Stimulated activated CD4-positive, alpha-beta T cell treated with anti-CD3 and anti-CD28 coated beads, Interleukin-4, amount 100 ng/mL, for 48 hours (primary cell): ENCODE data around the gene PDE4D.

Source experiments
- DNase-seq, 2 donors: peaks; one replicate each; pipeline ENCODE4 v3.0.0-alpha.2; 2020; ENCODE audit warnings: low read depth in 2 of 2

PDE4D gene

GRCh38 chr5:59178071-59178470, 715.5 kb downstream of the PDE4D start:
- no peak for DNase-seq

- DNase-seq = no peak
Measured at GRCh38 chr5:59177644-59178043, 715.9 kb downstream of the PDE4D start.

GRCh38 chr5:59174248-59174844, 719.2 kb downstream of the PDE4D start:
- DNase-seq = no peak

- no peak for DNase-seq
Measured at GRCh38 chr5:59173578-59173977, 719.9 kb downstream of the PDE4D start.

- DNase-seq = no peak
Measured at GRCh38 chr5:59171131-59171530, 722.4 kb downstream of the PDE4D start.

GRCh38 chr5:59169768-59170150, 723.8 kb downstream of the PDE4D start:
- DNase-seq = no peak

GRCh38 chr5:59169081-59169767, 724.3 kb downstream of the PDE4D start:
- no peak for DNase-seq

- DNase-seq = no peak
Measured at GRCh38 chr5:59168067-59168466, 725.5 kb downstream of the PDE4D start.

GRCh38 chr5:59164041-59164830, 729.3 kb downstream of the PDE4D start:
- DNase-seq = no peak

- no peak for DNase-seq
Measured at GRCh38 chr5:59161221-59162105, 732.1 kb downstream of the PDE4D start.

- no peak for DNase-seq
Measured at GRCh38 chr5:59158637-59159391, 734.7 kb downstream of the PDE4D start.

GRCh38 chr5:59158165-59158564, 735.4 kb downstream of the PDE4D start:
- no peak for DNase-seq

- no peak for DNase-seq
Measured at GRCh38 chr5:59157068-59157467, 736.5 kb downstream of the PDE4D start.

GRCh38 chr5:59152701-59153245, 740.8 kb downstream of the PDE4D start:
- DNase-seq = no peak

- no peak for DNase-seq
Measured at GRCh38 chr5:59151162-59151889, 742.2 kb downstream of the PDE4D start.

GRCh38 chr5:59149827-59150226, 743.7 kb downstream of the PDE4D start:
- no peak for DNase-seq

- DNase-seq = no peak
Measured at GRCh38 chr5:59149271-59149670, 744.3 kb downstream of the PDE4D start.

GRCh38 chr5:59146729-59147128, 746.8 kb downstream of the PDE4D start:
- no peak for DNase-seq

GRCh38 chr5:59143926-59144333, 749.6 kb downstream of the PDE4D start:
- no peak for DNase-seq

GRCh38 chr5:59142927-59143326, 750.6 kb downstream of the PDE4D start:
- no peak for DNase-seq
